ENCODE results near the gene MRTFA. TPM values are rescaled to one million over a fixed set of nuclear protein-coding genes. Genes with fewer than 3 reads are reported as not detected.

The MRTFA gene
- total RNA-seq, 1 donor from 2014 or later = 12.8 TPM

GRCh38 chr22:40434745-40435144, 201.8 kb downstream of the MRTFA start:
- DNase-seq (ENCODE audit: low spot score) (no peak), ATAC-seq (no peak)

GRCh38 chr22:40434106-40434505, 202.4 kb downstream of the MRTFA start:
- no peak for DNase-seq (ENCODE audit: low spot score)
- no peak for ATAC-seq

GRCh38 chr22:40433416-40434090, 203.0 kb downstream of the MRTFA start:
- ATAC-seq = no peak
- no peak for DNase-seq (ENCODE audit: low spot score)

GRCh38 chr22:40432625-40433024, 203.9 kb downstream of the MRTFA start:
- ATAC-seq = no peak
- DNase-seq (ENCODE audit: low spot score) = no peak

GRCh38 chr22:40432157-40432556, 204.4 kb downstream of the MRTFA start:
- ATAC-seq (peak; percentile 60), DNase-seq (ENCODE audit: low spot score) (no peak)

- DNase-seq (ENCODE audit: low spot score) (no peak), ATAC-seq (no peak)
These were observed 205.5 kb downstream of the MRTFA start for GRCh38 chr22:40430991-40431390.

- no peak for ATAC-seq
- no peak for DNase-seq (ENCODE audit: low spot score)
These were observed 207.0 kb downstream of the MRTFA start for GRCh38 chr22:40429481-40429880.

- ATAC-seq (no peak), DNase-seq (ENCODE audit: low spot score) (no peak)
These were observed 207.7 kb downstream of the MRTFA start for GRCh38 chr22:40428796-40429195.

- DNase-seq (ENCODE audit: low spot score) (no peak), ATAC-seq (no peak)
These were observed 209.8 kb downstream of the MRTFA start for GRCh38 chr22:40426594-40427333.

GRCh38 chr22:40425082-40425481, 211.4 kb downstream of the MRTFA start:
- no peak for ATAC-seq
- no peak for DNase-seq (ENCODE audit: low spot score)

GRCh38 chr22:40423882-40424640, 212.5 kb downstream of the MRTFA start:
- no peak for ATAC-seq
- DNase-seq (ENCODE audit: low spot score) = no peak

GRCh38 chr22:40423310-40423688, 213.2 kb downstream of the MRTFA start:
- no peak for DNase-seq (ENCODE audit: low spot score)
- no peak for ATAC-seq

GRCh38 chr22:40422558-40423309, 213.8 kb downstream of the MRTFA start:
- ATAC-seq (peak; percentile 27), DNase-seq (ENCODE audit: low spot score) (no peak)

GRCh38 chr22:40421941-40422340, 214.6 kb downstream of the MRTFA start:
- ATAC-seq (no peak), DNase-seq (ENCODE audit: low spot score) (no peak)

- ATAC-seq (no peak), DNase-seq (ENCODE audit: low spot score) (no peak)
These were observed 215.5 kb downstream of the MRTFA start for GRCh38 chr22:40421082-40421350.

GRCh38 chr22:40420341-40421081, 216.0 kb downstream of the MRTFA start:
- DNase-seq (ENCODE audit: low spot score) = no peak
- ATAC-seq = no peak

GRCh38 chr22:40419718-40420117, 216.8 kb downstream of the MRTFA start:
- DNase-seq (ENCODE audit: low spot score) (no peak), ATAC-seq (no peak)

GRCh38 chr22:40418366-40419201, 217.9 kb downstream of the MRTFA start:
- DNase-seq (ENCODE audit: low spot score) (no peak), ATAC-seq (no peak)

GRCh38 chr22:40417881-40418280, 218.6 kb downstream of the MRTFA start:
- no peak for ATAC-seq

GRCh38 chr22:40417041-40417440, 219.5 kb downstream of the MRTFA start:
- ATAC-seq = no peak
- no peak for DNase-seq (ENCODE audit: low spot score)

More at GRCh38 chr22:40417881-40418280, 218.6 kb downstream of the MRTFA start:
- no peak for DNase-seq (ENCODE audit: low spot score)

Data from left lobe of liver (tissue), 2 donors.